Subcutaneous abdominal adipose tissue (tissue), 5 donors: ENCODE results near the gene DIS3.
"Not testable (repeated sequence)": the region's sequence is repeated elsewhere in the genome, so short reads cannot be mapped to it uniquely, and the experiment has no call there.

ENCODE experiments used
- H3K27ac ChIP-seq: one replicate; pipeline ENCODE4 v1.7.0; 2013; ENCODE audit warnings: low read depth, mild to moderate bottlenecking, inconsistent platforms, low read length, moderate library complexity
- H3K27me3 ChIP-seq, 5 donors: one replicate each; pipeline ENCODE4 v1.7.0; 2013; ENCODE audit warnings: low read length in 5 of 5, inconsistent platforms in 1 of 5; ENCODE audit not compliant: control insufficient read depth in 5 of 5, insufficient read depth in 4 of 5
- H3K36me3 ChIP-seq, 5 donors: one replicate each; pipeline ENCODE4 v1.7.0; 2013; ENCODE audit warnings: low read length in 5 of 5; ENCODE audit not compliant: control insufficient read depth in 5 of 5, insufficient read depth in 5 of 5
- H3K4me1 ChIP-seq, 5 donors: one replicate each; pipeline ENCODE4 v1.7.0; 2013; ENCODE audit warnings: low read length in 5 of 5, mild to moderate bottlenecking in 3 of 5, moderate library complexity in 1 of 5; ENCODE audit not compliant: control insufficient read depth in 5 of 5, insufficient read depth in 5 of 5
- H3K4me3 ChIP-seq, 5 donors: one replicate each; pipeline ENCODE4 v1.7.0; 2013; ENCODE audit warnings: low read length in 5 of 5, low read depth in 1 of 5
- H3K9ac ChIP-seq, 5 donors: one replicate each; pipeline ENCODE4 v1.7.0; 2013; ENCODE audit warnings: low read length in 5 of 5, mild to moderate bottlenecking in 4 of 5, moderate library complexity in 3 of 5
- H3K9me3 ChIP-seq, 5 donors: one replicate each; pipeline ENCODE4 v1.7.0; 2013; ENCODE audit warnings: low read length in 5 of 5; ENCODE audit not compliant: control insufficient read depth in 5 of 5
- donor health status: healthy.
- donor health status: healthy.
- donor health status: healthy.
- donor health status: healthy.
- donor health status: healthy.

The DIS3 gene

GRCh38 chr13:72751220-72751619 is 30.5 kb downstream of the DIS3 start:
- H3K9me3 ChIP-seq: no peaks in the 10 kb centered on the region
- H3K4me3 ChIP-seq: no peak overlapping the region
- H3K36me3 ChIP-seq: peaks cover 27 to 56% (median 42%) of the 10 kb centered on the region in 5 donors
- H3K4me1 ChIP-seq: no peaks in the 10 kb centered on the region
- H3K27me3 ChIP-seq: no peaks in the 10 kb centered on the region
- H3K9ac ChIP-seq: no peak overlapping the region
- H3K27ac ChIP-seq: no peak overlapping the region

GRCh38 chr13:72745260-72745659 is 36.4 kb downstream of the DIS3 start:
- Histone ChIP-seq H3K4me3 (no peak overlapping the region), H3K36me3 (peaks cover 18 to 33% (median 26%) of the 10 kb centered on the region in 5 donors), H3K9me3 (no peaks in the 10 kb centered on the region), H3K27ac (no peak overlapping the region), H3K9ac (no peak overlapping the region), H3K27me3 (no peaks in the 10 kb centered on the region), H3K4me1 (no peaks in the 10 kb centered on the region)

GRCh38 chr13:72740015-72740414 is 41.7 kb downstream of the DIS3 start:
- Histone ChIP-seq H3K9me3 (no peaks in the 10 kb centered on the region), H3K9ac (no peak overlapping the region), H3K27me3 (no peaks in the 10 kb centered on the region), H3K4me1 (no peaks in the 10 kb centered on the region), H3K27ac (no peak overlapping the region), H3K4me3 (no peak overlapping the region), H3K36me3 (peaks cover 8 to 26% (median 10%) of the 10 kb centered on the region in 5 donors)

DNA sequence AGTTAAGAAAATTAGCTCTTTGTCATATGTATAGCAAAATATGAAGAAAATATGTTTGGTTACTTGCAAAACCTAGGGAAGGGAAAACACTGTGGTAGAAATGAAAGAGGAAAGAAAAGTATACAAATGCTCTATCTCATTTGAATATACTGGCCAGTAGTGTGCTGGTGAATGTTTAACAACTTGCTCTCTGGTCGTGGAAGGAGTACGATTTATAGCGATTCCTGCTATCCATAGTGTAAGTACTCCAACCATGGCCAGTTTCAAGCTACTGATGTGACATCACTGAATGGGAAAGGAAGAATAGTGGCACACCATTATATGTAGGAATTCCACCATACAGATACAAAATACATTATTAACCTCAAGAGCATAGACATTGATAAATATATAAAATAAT is 44.7 kb downstream of the DIS3 start:
- H3K4me1 ChIP-seq: no peaks in the 10 kb centered on the region
- peaks cover 3 to 15% (median 5%) of the 10 kb centered on the region in 5 donors for H3K36me3 ChIP-seq

DNA sequence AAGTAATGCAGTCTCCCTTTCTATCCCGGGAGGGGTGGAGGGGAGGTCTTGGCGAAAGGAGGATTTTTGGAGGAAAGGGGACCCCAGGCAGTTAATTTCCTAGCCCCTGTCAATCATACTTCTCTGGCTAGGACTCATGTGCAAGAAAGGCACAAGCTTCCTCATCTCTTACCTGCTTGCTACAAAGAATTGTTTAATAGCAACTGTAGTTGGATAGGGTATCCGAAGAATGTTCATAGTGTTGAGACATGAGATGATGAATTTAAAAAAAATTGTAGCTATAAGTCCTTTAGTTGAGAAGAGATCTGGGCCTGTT is 53.5 kb downstream of the DIS3 start:
- Histone ChIP-seq H3K36me3 (no peaks in the 10 kb centered on the region), H3K9me3 (no peaks in the 10 kb centered on the region), H3K4me3 (peak overlapping the region; percentile 96 to 99 (median 97)), H3K27ac (peak overlapping the region; percentile 60), H3K9ac (peak overlapping the region; percentile 86 to 96 (median 87)), H3K27me3 (no peaks in the 10 kb centered on the region), H3K4me1 (peaks cover 2 to 26% (median 22%) of the 10 kb centered on the region in 5 donors)

More for the DNA sequence above, 44.7 kb downstream of the DIS3 start:
- H3K27me3 ChIP-seq: no peaks in the 10 kb centered on the region
- no peak overlapping the region for H3K4me3 ChIP-seq
- H3K9ac ChIP-seq: no peak overlapping the region
- no peak overlapping the region for H3K27ac ChIP-seq
- no peaks in the 10 kb centered on the region for H3K9me3 ChIP-seq

GRCh38 chr13:72727417-72728289 is 54.0 kb downstream of the DIS3 start, which contains the start of the genes BORA and MZT1:
TSS of gene BORA (plus strand) at chr13:72727923. CDS start at chr13:72728941, 1,018 bp downstream.
TSS of gene MZT1 (minus strand) at chr13:72727629. CDS start at chr13:72727602, 27 bp downstream.
- H3K27me3 ChIP-seq: no peaks in the 10 kb centered on the region
- peaks cover 2 to 26% (median 22%) of the 10 kb centered on the region in 5 donors for H3K4me1 ChIP-seq
- H3K36me3 ChIP-seq: no peaks in the 10 kb centered on the region
- H3K4me3 ChIP-seq: peak within 1 kb of the TSS; percentile 96 to 99 (median 97)
- H3K9me3 ChIP-seq: no peaks in the 10 kb centered on the region
- peak within 1 kb of the TSS; percentile 87 to 98 (median 89) for H3K9ac ChIP-seq
- peak within 1 kb of the TSS; percentile 60 for H3K27ac ChIP-seq

DNA sequence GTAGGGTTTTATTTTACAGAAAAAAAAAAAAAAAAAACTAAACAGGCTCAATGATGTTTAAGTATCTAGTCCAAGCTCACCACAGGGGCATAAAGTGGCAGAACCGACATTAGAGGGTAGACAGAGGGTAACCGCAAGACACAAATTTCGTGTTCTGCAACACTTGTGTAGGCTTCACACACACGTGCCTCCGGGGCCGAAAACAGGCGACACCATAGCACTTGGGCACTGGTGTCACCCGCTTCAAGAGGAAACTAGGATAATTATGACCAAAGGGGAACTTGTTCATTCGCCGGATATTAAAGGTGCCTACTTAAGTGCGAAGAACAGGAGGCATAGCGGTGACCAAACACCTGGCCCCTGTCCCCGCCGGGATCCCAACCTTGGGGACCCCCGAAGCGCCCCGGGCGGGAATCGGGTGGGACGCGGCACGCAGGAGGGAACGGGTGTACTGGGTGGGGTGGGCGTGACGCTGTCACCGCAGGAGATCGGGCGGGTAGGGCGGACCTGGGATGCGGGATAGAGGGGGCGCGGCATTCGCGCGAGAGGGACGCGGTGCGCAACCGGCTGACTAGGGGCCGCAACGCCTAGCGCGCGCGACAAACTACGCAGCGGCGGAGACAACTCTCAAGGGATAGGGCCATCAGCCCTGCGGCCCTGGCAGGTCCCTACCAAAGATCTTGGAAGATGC is 54.8 kb downstream of the DIS3 start:
- no peaks in the 10 kb centered on the region for H3K9me3 ChIP-seq
- peak overlapping the region; percentile 46 for H3K27ac ChIP-seq
- peak overlapping the region; percentile 91 to 99 (median 97) for H3K4me3 ChIP-seq
- no peaks in the 10 kb centered on the region for H3K27me3 ChIP-seq
- no peaks in the 10 kb centered on the region for H3K36me3 ChIP-seq
- H3K9ac ChIP-seq: peak overlapping the region; percentile 68 to 98 (median 87)
- H3K4me1 ChIP-seq: peaks cover 2 to 26% (median 22%) of the 10 kb centered on the region in 5 donors

DNA sequence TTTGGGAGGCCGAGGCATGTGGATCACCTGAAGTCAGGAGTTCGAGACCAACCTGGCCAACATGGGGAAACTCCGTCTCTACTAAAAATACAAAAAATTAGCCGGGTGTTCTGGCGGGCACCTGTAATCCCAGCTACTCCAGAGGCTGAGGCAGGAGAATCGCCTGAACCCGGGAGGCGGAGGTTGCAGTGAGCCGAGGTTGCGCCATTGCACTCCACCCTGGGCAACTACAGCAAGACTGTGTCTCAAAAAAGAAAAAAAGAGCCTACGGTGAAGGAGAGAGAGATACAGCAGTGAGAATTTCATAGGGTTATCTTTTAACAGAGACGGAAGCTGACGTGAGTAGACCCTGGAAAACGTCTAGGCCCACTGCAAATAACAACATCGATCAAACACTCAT is 55.5 kb downstream of the DIS3 start:
- not testable (repeated sequence) for H3K27ac ChIP-seq, H3K9me3 ChIP-seq, H3K36me3 ChIP-seq, H3K27me3 ChIP-seq
- H3K4me1 ChIP-seq: peaks cover 2 to 26% (median 22%) of the 10 kb centered on the region in 5 donors
- H3K9ac ChIP-seq: peak overlapping the region in 1 of 5 donors; percentile 98
- peak overlapping the region in 4 of 5 donors; percentile 91 to 97 (median 96) for H3K4me3 ChIP-seq

DNA sequence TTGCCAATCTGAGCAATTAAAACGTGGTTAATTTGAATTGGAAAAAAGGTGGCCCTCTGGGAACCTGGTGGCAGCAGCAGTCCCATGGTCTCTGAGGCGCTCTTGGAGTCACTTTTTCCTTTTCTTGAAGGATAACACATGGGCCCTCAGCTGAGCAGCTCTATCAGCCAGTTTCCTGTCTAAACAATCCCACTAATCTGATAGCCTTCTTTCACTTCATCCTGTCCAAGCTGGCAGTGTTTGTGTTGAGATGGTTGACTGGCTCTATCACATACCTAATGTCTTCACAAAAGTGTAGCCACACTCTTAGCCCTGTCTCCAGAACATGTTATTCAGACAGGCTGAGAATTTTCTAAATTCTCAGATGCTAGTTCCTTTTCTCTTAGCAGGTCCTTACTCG is 64.9 kb downstream of the DIS3 start:
- Histone ChIP-seq H3K36me3 (peaks cover 15 to 38% (median 22%) of the 10 kb centered on the region in 5 donors), H3K4me3 (no peak overlapping the region), H3K27me3 (no peaks in the 10 kb centered on the region), H3K9ac (no peak overlapping the region), H3K9me3 (peaks cover 0 to 9% (median 7%) of the 10 kb centered on the region in 5 donors), H3K4me1 (no peaks in the 10 kb centered on the region), H3K27ac (no peak overlapping the region)
